H9 (cell line): ENCODE results near the gene HS3ST3B1. TPM values are rescaled to one million over a fixed set of nuclear protein-coding genes. Genes with fewer than 3 reads are reported as not detected.

Experiments used
- DNase-seq: peaks from one replicate; pipeline ENCODE4 v3.0.0-alpha.2; 2017
- H2AFZ ChIP-seq: one replicate; pipeline ENCODE4 v1.6.1; 2013; ENCODE audit warnings: mild to moderate bottlenecking, low read length, control low read depth, moderate library complexity
- H2AK5ac ChIP-seq: 2 replicates; pipeline ENCODE4 v1.6.1; 2013; ENCODE audit warnings: low read length, control low read depth, mixed read lengths; ENCODE audit not compliant: insufficient read length
- H2BK120ac ChIP-seq: one replicate; pipeline ENCODE4 v1.6.1; 2013; ENCODE audit warnings: low read depth, mild to moderate bottlenecking, low read length, control low read depth, inconsistent platforms; ENCODE audit not compliant: poor library complexity, severe bottlenecking
- H2BK12ac ChIP-seq: 2 replicates; pipeline ENCODE4 v1.6.1; 2013; ENCODE audit warnings: low read length, control low read depth, mixed read lengths, low read depth; ENCODE audit not compliant: insufficient read length
- H2BK15ac ChIP-seq: 2 replicates; pipeline ENCODE4 v1.6.1; 2013; ENCODE audit warnings: low read depth, low read length, control low read depth
- H2BK20ac ChIP-seq: one replicate; pipeline ENCODE4 v1.6.1; 2013; ENCODE audit warnings: low read depth, mild to moderate bottlenecking, low read length, control low read depth, inconsistent platforms; ENCODE audit not compliant: poor library complexity, severe bottlenecking
- H2BK5ac ChIP-seq: 2 replicates; pipeline ENCODE4 v1.6.1; 2013; ENCODE audit warnings: low read length, control low read depth, mixed read lengths; ENCODE audit not compliant: insufficient read length
- H3K14ac ChIP-seq: 2 replicates; pipeline ENCODE4 v1.6.1; 2013; ENCODE audit warnings: low read length, control low read depth; ENCODE audit not compliant: insufficient read depth
- H3K18ac ChIP-seq: 2 replicates; pipeline ENCODE4 v1.6.1; 2013; ENCODE audit warnings: low read depth, mild to moderate bottlenecking, mixed read lengths, low read length, control low read depth; ENCODE audit not compliant: insufficient read length
- H3K23ac ChIP-seq: 2 replicates; pipeline ENCODE4 v1.6.1; 2013; ENCODE audit warnings: low read length, control low read depth, mixed read lengths, low read depth; ENCODE audit not compliant: insufficient read length
- H3K23me2 ChIP-seq: 2 replicates; pipeline ENCODE4 v1.6.1; 2013; ENCODE audit warnings: low read depth, mild to moderate bottlenecking, mixed read lengths, low read length, control low read depth; ENCODE audit not compliant: insufficient read length, poor library complexity, severe bottlenecking
- H3K27ac ChIP-seq: 2 replicates; pipeline ENCODE4 v1.5.1; 2013; ENCODE audit warnings: low read length, control low read depth, mixed read lengths, low read depth; ENCODE audit not compliant: insufficient read length
- H3K27me3 ChIP-seq: 2 replicates; pipeline ENCODE4 v1.6.1; 2013; ENCODE audit warnings: low read length, control low read depth, inconsistent platforms; ENCODE audit not compliant: insufficient read depth
- H3K4ac ChIP-seq: 2 replicates; pipeline ENCODE4 v1.6.1; 2013; ENCODE audit warnings: low read depth, mild to moderate bottlenecking, control low read depth, inconsistent platforms, low read length, moderate library complexity
- H3K4me1 ChIP-seq: 2 replicates; pipeline ENCODE4 v1.6.1; 2013; ENCODE audit warnings: low read length, control low read depth, inconsistent platforms; ENCODE audit not compliant: insufficient read depth
- H3K4me2 ChIP-seq: 2 replicates; pipeline ENCODE4 v1.6.1; 2013; ENCODE audit warnings: low read length, control low read depth, mixed read lengths; ENCODE audit not compliant: insufficient read length, insufficient read depth
- H3K56ac ChIP-seq: 2 replicates; pipeline ENCODE4 v1.6.1; 2013; ENCODE audit warnings: low read depth, mild to moderate bottlenecking, mixed read lengths, low read length, control low read depth; ENCODE audit not compliant: insufficient read length
- H3K79me1 ChIP-seq: 2 replicates; pipeline ENCODE4 v1.6.1; 2013; ENCODE audit warnings: low read depth, mild to moderate bottlenecking, moderate library complexity, low read length, control low read depth, inconsistent platforms; ENCODE audit not compliant: insufficient read depth, poor library complexity, severe bottlenecking
- H3K79me2 ChIP-seq: 2 replicates; pipeline ENCODE4 v1.6.1; 2013; ENCODE audit warnings: low read length, control low read depth, inconsistent platforms; ENCODE audit not compliant: insufficient read depth
- H3K9ac ChIP-seq: 2 replicates; pipeline ENCODE4 v1.6.1; 2013; ENCODE audit warnings: low read length, control low read depth, mixed read lengths; ENCODE audit not compliant: insufficient read length; ENCODE audit errors: extremely low read depth
- H3K9me3 ChIP-seq: one replicate; pipeline ENCODE4 v1.6.1; 2013; ENCODE audit warnings: low read depth, low read length, inconsistent platforms; ENCODE audit not compliant: control insufficient read depth
- H3T11ph ChIP-seq: one replicate; pipeline ENCODE4 v1.6.1; 2013; ENCODE audit warnings: mild to moderate bottlenecking, low read length, control low read depth, inconsistent platforms
- H4K20me1 ChIP-seq: one replicate; pipeline ENCODE4 v1.6.1; 2013; ENCODE audit not compliant: control insufficient read depth, insufficient read length, insufficient read depth
- H4K5ac ChIP-seq: 2 replicates; pipeline ENCODE4 v1.6.1; 2013; ENCODE audit warnings: low read depth, mild to moderate bottlenecking, mixed read lengths, low read length, control low read depth; ENCODE audit not compliant: insufficient read length
- H4K8ac ChIP-seq: replicated peaks from 2 replicates; pipeline ENCODE4 v1.6.1; 2013; ENCODE audit warnings: low read length, control low read depth, mixed read lengths, low read depth; ENCODE audit not compliant: insufficient read length
- H4K91ac ChIP-seq: 2 replicates; pipeline ENCODE4 v1.6.1; 2013; ENCODE audit warnings: low read depth, mild to moderate bottlenecking, moderate library complexity, mixed read lengths, low read length, control low read depth; ENCODE audit not compliant: insufficient read length
- H3K27ac Mint-ChIP-seq, 3 experiments: 2 replicates in 2 of 3; 3 replicates in 1 of 3; pipeline ENCODE4 v1.8.0; 2020 to 2021; ENCODE audit warnings: mixed read lengths in 3 of 3, mild to moderate bottlenecking in 1 of 3, moderate library complexity in 1 of 3
- H3K27me3 Mint-ChIP-seq: 2 replicates; pipeline ENCODE4 v1.8.0; 2021; ENCODE audit warnings: low read depth, mild to moderate bottlenecking, moderate library complexity, mixed read lengths
- H3K36me3 Mint-ChIP-seq, 3 experiments: 2 replicates in 2 of 3; 3 replicates in 1 of 3; pipeline ENCODE4 v1.8.0; 2020 to 2021; ENCODE audit warnings: low read depth in 3 of 3, mixed read lengths in 3 of 3; ENCODE audit not compliant: insufficient read depth in 1 of 3
- H3K4me1 Mint-ChIP-seq, 2 experiments: 2 replicates each; pipeline ENCODE4 v1.8.0; 2020; ENCODE audit warnings: mixed read lengths in 2 of 2
- H3K4me3 Mint-ChIP-seq, 2 experiments: 2 replicates in 1 of 2; 3 replicates in 1 of 2; pipeline ENCODE4 v1.8.0; 2020 to 2021; ENCODE audit warnings: mild to moderate bottlenecking in 2 of 2, mixed read lengths in 2 of 2, moderate library complexity in 1 of 2
- H3K9me3 Mint-ChIP-seq, 2 experiments: 2 replicates in 1 of 2; 3 replicates in 1 of 2; pipeline ENCODE4 v1.8.0; 2020; ENCODE audit warnings: mild to moderate bottlenecking in 2 of 2, mixed read lengths in 2 of 2, moderate library complexity in 1 of 2
- WGBS: extraction: QIAGEN DNeasy Blood & Tissue Kit; methylation state at CpG from one replicate; pipeline ENCODE4 v1.1.7; 2013; ENCODE audit warnings: missing lambda C conversion rate, low lambda C conversion rate, mixed read lengths; ENCODE audit not compliant: insufficient read length; ENCODE audit errors: extremely low coverage; 5-methylcytosine and 5-hydroxymethylcytosine counted together
- total RNA-seq: library from RNA; stranded (reverse); gene quantifications from 2 replicates; pipeline ENCODE4 v1.2.1, GENCODE V29; 2021
- TF ChIP-seq, protein P1 (sequence below): fragments of 200-600 bp; sonication (generic); conservative IDR thresholded peaks from 3 replicates; pipeline ENCODE4 v1.8.0; 2021; ENCODE audit warnings: antibody characterized with exemption, mild to moderate bottlenecking

Gene HS3ST3B1
- total RNA-seq, 1 experiment from 2014 or later, result 2.8 TPM

DNA sequence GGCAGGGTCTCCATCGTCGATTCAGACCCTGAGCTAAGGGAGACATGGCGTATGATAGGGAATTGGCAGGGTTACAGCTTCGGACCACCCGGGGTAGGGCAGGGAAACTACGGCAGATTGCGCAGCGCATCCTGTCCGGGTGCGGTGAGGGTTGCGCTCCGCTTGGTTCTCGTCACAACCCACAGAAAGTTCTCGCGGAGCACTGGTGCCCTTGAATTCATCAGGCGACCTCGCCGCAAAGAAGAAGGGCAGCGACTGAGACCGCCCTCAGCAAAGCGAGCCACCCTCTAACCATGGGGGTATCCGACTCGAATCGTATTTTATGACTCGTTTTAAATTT is 1.2 kb downstream of the HS3ST3B1 start:
- peak; percentile 41 for DNase-seq
- no peak overlapping the region for H2AFZ ChIP-seq
- H3K9ac ChIP-seq, result peak overlapping the region; percentile 6
- TF ChIP-seq, protein P1, sequence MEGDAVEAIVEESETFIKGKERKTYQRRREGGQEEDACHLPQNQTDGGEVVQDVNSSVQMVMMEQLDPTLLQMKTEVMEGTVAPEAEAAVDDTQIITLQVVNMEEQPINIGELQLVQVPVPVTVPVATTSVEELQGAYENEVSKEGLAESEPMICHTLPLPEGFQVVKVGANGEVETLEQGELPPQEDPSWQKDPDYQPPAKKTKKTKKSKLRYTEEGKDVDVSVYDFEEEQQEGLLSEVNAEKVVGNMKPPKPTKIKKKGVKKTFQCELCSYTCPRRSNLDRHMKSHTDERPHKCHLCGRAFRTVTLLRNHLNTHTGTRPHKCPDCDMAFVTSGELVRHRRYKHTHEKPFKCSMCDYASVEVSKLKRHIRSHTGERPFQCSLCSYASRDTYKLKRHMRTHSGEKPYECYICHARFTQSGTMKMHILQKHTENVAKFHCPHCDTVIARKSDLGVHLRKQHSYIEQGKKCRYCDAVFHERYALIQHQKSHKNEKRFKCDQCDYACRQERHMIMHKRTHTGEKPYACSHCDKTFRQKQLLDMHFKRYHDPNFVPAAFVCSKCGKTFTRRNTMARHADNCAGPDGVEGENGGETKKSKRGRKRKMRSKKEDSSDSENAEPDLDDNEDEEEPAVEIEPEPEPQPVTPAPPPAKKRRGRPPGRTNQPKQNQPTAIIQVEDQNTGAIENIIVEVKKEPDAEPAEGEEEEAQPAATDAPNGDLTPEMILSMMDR, result no peak
- H4K5ac ChIP-seq, result no peak overlapping the region
- H2BK5ac ChIP-seq, result no peak overlapping the region
- no peaks in the 10 kb centered on the region for H3K9me3 ChIP-seq
- Mint-ChIP-seq H3K4me3 (peak overlapping the region; percentile 69 to 92), H3K36me3 (no peaks in the 10 kb centered on the region; a peak in 1 of 7 replicates), H3K27me3 (peaks cover 88% of the 10 kb centered on the region), H3K4me1 (peaks cover 58 to 63% of the 10 kb centered on the region in 2 experiments), H3K9me3 (no peaks in the 10 kb centered on the region; a peak in 1 of 5 replicates), H3K27ac (no peak overlapping the region)
- no peak overlapping the region; the same call in 1 of the 2 replicates for H3K14ac ChIP-seq
- no peak overlapping the region for H2BK20ac ChIP-seq
- H3K23me2 ChIP-seq, result peaks cover 50% of the 10 kb centered on the region
- H3K23ac ChIP-seq, result no peak overlapping the region
- H3K4me1 ChIP-seq, result peaks cover 9% of the 10 kb centered on the region; the same call in 1 of the 2 replicates
- H4K20me1 ChIP-seq, result peaks cover 3% of the 10 kb centered on the region
- peak overlapping the region; percentile 94 for H3K4me2 ChIP-seq
- H3K27me3 ChIP-seq, result peaks cover 63% of the 10 kb centered on the region; the same call in 1 of the 2 replicates
- H3K18ac ChIP-seq, result peak overlapping the region; percentile 17
- no peaks in the 10 kb centered on the region for H3K79me1 ChIP-seq
- H3K79me2 ChIP-seq, result no peaks in the 10 kb centered on the region; the same call in 1 of the 2 replicates
- no peak overlapping the region for H2BK12ac ChIP-seq
- no peak overlapping the region for H2AK5ac ChIP-seq
- no peak overlapping the region for H4K8ac ChIP-seq
- no peak overlapping the region for H3K56ac ChIP-seq
- no peak overlapping the region for H3K27ac ChIP-seq
- no peak overlapping the region for H2BK15ac ChIP-seq
- no peak overlapping the region for H2BK120ac ChIP-seq
- H3T11ph ChIP-seq, result no peak overlapping the region
- no CpG with 5 or more reads among the region's 25 CpGs for WGBS
- no peak overlapping the region for H4K91ac ChIP-seq
- no peak overlapping the region for H3K4ac ChIP-seq
